Breast epithelium (tissue), 4 donors: ENCODE results near the gene CSMD2. TPM values are rescaled to one million over a fixed set of nuclear protein-coding genes. Genes with fewer than 3 reads are reported as not detected.

ENCODE experiments used
- DNase-seq, 2 donors: peaks; one replicate each; pipeline ENCODE4 v3.0.0-alpha.2; 2019; ENCODE audit warnings: low spot score in 2 of 2
- H3K27ac ChIP-seq, 2 donors: fragments of 200-600 bp; sonication (generic) in 1 of 2; one replicate each; pipeline ENCODE4 v1.5.1; 2016 to 2019; ENCODE audit warnings: mild to moderate bottlenecking in 1 of 2
- H3K27me3 ChIP-seq, 2 donors: fragments of 200-600 bp; sonication (generic) in 1 of 2; one replicate each; pipeline versions ENCODE4 v1.5.1 to v1.6.0; 2017 to 2019; ENCODE audit warnings: control low read depth in 1 of 2, mild to moderate bottlenecking in 1 of 2
- H3K36me3 ChIP-seq: fragments of 200-600 bp; one replicate; pipeline ENCODE4 v1.5.1; 2019
- H3K4me1 ChIP-seq, 2 donors: fragments of 200-600 bp; sonication (generic); one replicate each; pipeline ENCODE4 v1.5.1; 2016 to 2019; ENCODE audit warnings: control low read depth in 1 of 2
- H3K4me3 ChIP-seq, 3 donors: fragments of 200-600 bp; sonication (generic); 1 replicate in 2 of 3; 2 replicates in 1 of 3; pipeline ENCODE4 v1.5.1; 2016 to 2019; ENCODE audit warnings: mild to moderate bottlenecking in 3 of 3, moderate library complexity in 2 of 3
- H3K9me3 ChIP-seq, 2 donors: fragments of 200-600 bp; sonication (generic) in 1 of 2; one replicate each; pipeline ENCODE4 v1.5.1; 2016 to 2019; ENCODE audit warnings: control low read depth in 1 of 2
- CTCF ChIP-seq, 3 donors: fragments of 450-650 bp; IDR thresholded peaks; one replicate each; pipeline ENCODE4 v1.5.1; 2016 to 2017; ENCODE audit warnings: antibody characterized with exemption in 3 of 3, mild to moderate bottlenecking in 3 of 3, moderate library complexity in 3 of 3
- POLR2A ChIP-seq: fragments of 450-650 bp; IDR thresholded peaks from one replicate; pipeline ENCODE4 v1.6.1; 2016; ENCODE audit warnings: antibody characterized with exemption, mild to moderate bottlenecking, moderate library complexity
- POLR2AphosphoS5 ChIP-seq, 3 donors: sonication (generic); formaldehyde crosslinking; IDR thresholded peaks; one replicate each; pipeline ENCODE4 v1.6.1; 2017; ENCODE audit warnings: antibody characterized with exemption in 3 of 3
- intact Hi-C: fragments of 100-400 bp; cut with DNase I; formaldehyde crosslinking; loops from one replicate; pipeline ENCODE4 v1.15.1; 2023; ENCODE audit warnings: low total_unique reads
- total RNA-seq, 3 donors: library from RNA; depleted of rRNA; stranded (reverse); fragments of >200 nt; gene quantifications; one replicate each; pipeline ENCODE4 v1.1.0, GENCODE V29; 2016

CSMD2 gene
- total RNA-seq, 3 donors from 2014 or later: 0.33 to 2.6 (median 0.44) TPM

GRCh38 chr1:33608825-33609400, 556.1 kb downstream of the CSMD2 start:
- H3K27me3 ChIP-seq: peaks cover 0 to 6% of the 10 kb centered on the region in 2 donors
- no peak overlapping the region for H3K27ac ChIP-seq
- DNase-seq: no peak
- TF ChIP-seq CTCF (IDR thresholded peaks at IDR 0.05) (no peak), POLR2AphosphoS5 (IDR thresholded peaks at IDR 0.05) (no peak), POLR2A (no peak)
- no peak overlapping the region for H3K4me3 ChIP-seq
- H3K4me1 ChIP-seq: no peaks in the 10 kb centered on the region
- no peaks in the 10 kb centered on the region for H3K9me3 ChIP-seq
- intact Hi-C loops: no loop called here
- H3K36me3 ChIP-seq: no peaks in the 10 kb centered on the region

- TF ChIP-seq POLR2A (no peak), CTCF (IDR thresholded peaks at IDR 0.05) (no peak), POLR2AphosphoS5 (IDR thresholded peaks at IDR 0.05) (no peak)
- Histone ChIP-seq H3K36me3 (no peaks in the 10 kb centered on the region), H3K4me3 (no peak overlapping the region), H3K27me3 (no peaks in the 10 kb centered on the region), H3K9me3 (no peaks in the 10 kb centered on the region), H3K4me1 (no peaks in the 10 kb centered on the region), H3K27ac (no peak overlapping the region)
- DNase-seq: no peak
- intact Hi-C loops: no loop called here
Measured at GRCh38 chr1:33607444-33608005, 557.5 kb downstream of the CSMD2 start.

GRCh38 chr1:33606272-33606671, 558.8 kb downstream of the CSMD2 start:
- H3K27ac ChIP-seq: peak overlapping the region in 1 of 2 donors; percentile 48
- H3K36me3 ChIP-seq: no peaks in the 10 kb centered on the region
- H3K27me3 ChIP-seq: no peaks in the 10 kb centered on the region
- no peak for DNase-seq
- TF ChIP-seq POLR2AphosphoS5 (IDR thresholded peaks at IDR 0.05) (no peak), POLR2A (no peak), CTCF (IDR thresholded peaks at IDR 0.05) (no peak)
- H3K4me1 ChIP-seq: no peaks in the 10 kb centered on the region
- H3K4me3 ChIP-seq: no peak overlapping the region
- H3K9me3 ChIP-seq: no peaks in the 10 kb centered on the region
- intact Hi-C loops: no loop called here

GRCh38 chr1:33602271-33602670, 562.8 kb downstream of the CSMD2 start:
- no peak overlapping the region for H3K27ac ChIP-seq
- no peak for DNase-seq
- TF ChIP-seq POLR2AphosphoS5 (IDR thresholded peaks at IDR 0.05) (no peak), POLR2A (no peak), CTCF (IDR thresholded peaks at IDR 0.05) (no peak)

GRCh38 chr1:33601751-33602150, 563.3 kb downstream of the CSMD2 start:
- TF ChIP-seq POLR2A (no peak), CTCF (IDR thresholded peaks at IDR 0.05) (no peak), POLR2AphosphoS5 (IDR thresholded peaks at IDR 0.05) (no peak)
- no peaks in the 10 kb centered on the region for H3K27me3 ChIP-seq
- no peaks in the 10 kb centered on the region for H3K9me3 ChIP-seq
- no peak overlapping the region for H3K27ac ChIP-seq
- no peak for DNase-seq
- no peak overlapping the region for H3K4me3 ChIP-seq
- intact Hi-C loops: no loop called here
- H3K36me3 ChIP-seq: no peaks in the 10 kb centered on the region
- H3K4me1 ChIP-seq: no peaks in the 10 kb centered on the region

More at GRCh38 chr1:33602271-33602670, 562.8 kb downstream of the CSMD2 start:
- no peaks in the 10 kb centered on the region for H3K4me1 ChIP-seq
- H3K27me3 ChIP-seq: no peaks in the 10 kb centered on the region
- no peaks in the 10 kb centered on the region for H3K9me3 ChIP-seq
- no peaks in the 10 kb centered on the region for H3K36me3 ChIP-seq
- intact Hi-C loops: no loop called here
- H3K4me3 ChIP-seq: no peak overlapping the region
